Measurements from ENCODE around the gene CAVIN2. TPM values are rescaled to one million over a fixed set of nuclear protein-coding genes. Genes with fewer than 3 reads are reported as not detected.

Gene CAVIN2
- total RNA-seq, 1 donor from 2014 or later = 182 TPM

- H3K4me1 ChIP-seq = no peaks in the 10 kb centered on the region
- ATAC-seq (no peak), DNase-seq (no peak)
- no peak for TF ChIP-seq CTCF (IDR thresholded peaks at IDR 0.05)
- no peaks in the 10 kb centered on the region for H3K9me3 ChIP-seq
- H3K27me3 ChIP-seq (ENCODE audit: low read depth) = no peaks in the 10 kb centered on the region
- H3K4me3 ChIP-seq = no peak overlapping the region
- H3K36me3 ChIP-seq = no peaks in the 10 kb centered on the region
- H3K27ac ChIP-seq = no peak overlapping the region
- intact Hi-C loops (cut with DNase I) = no loop called here
Measured at GRCh38 chr2:191891656-191892055, 44.8 kb upstream of the CAVIN2 start.

- no peaks in the 10 kb centered on the region for H3K36me3 ChIP-seq
- no peak for DNase-seq
- intact Hi-C loops (cut with DNase I) = no loop called here
- no peak overlapping the region for H3K4me3 ChIP-seq
- H3K4me1 ChIP-seq = peaks cover 4% of the 10 kb centered on the region
- ATAC-seq = no peak
- no peaks in the 10 kb centered on the region for H3K9me3 ChIP-seq
- no peak overlapping the region for H3K27ac ChIP-seq
- TF ChIP-seq CTCF (IDR thresholded peaks at IDR 0.05) = no peak
- no peaks in the 10 kb centered on the region for H3K27me3 ChIP-seq (ENCODE audit: low read depth)
Measured at GRCh38 chr2:191889931-191890330, 43.0 kb upstream of the CAVIN2 start.

GRCh38 chr2:191888400-191889166, 41.7 kb upstream of the CAVIN2 start:
- H3K27me3 ChIP-seq (ENCODE audit: low read depth) = no peaks in the 10 kb centered on the region
- ATAC-seq = no peak
- H3K4me1 ChIP-seq = peaks cover 4% of the 10 kb centered on the region
- no peak for TF ChIP-seq CTCF (IDR thresholded peaks at IDR 0.05)
- H3K4me3 ChIP-seq = no peak overlapping the region
- no peaks in the 10 kb centered on the region for H3K9me3 ChIP-seq
- no peak for DNase-seq
- H3K27ac ChIP-seq = no peak overlapping the region
- intact Hi-C loops (cut with DNase I) = no loop called here
- no peaks in the 10 kb centered on the region for H3K36me3 ChIP-seq

- DNase-seq (no peak), ATAC-seq (no peak)
- Histone ChIP-seq H3K4me3 (no peak overlapping the region), H3K27me3 (ENCODE audit: low read depth) (no peaks in the 10 kb centered on the region), H3K36me3 (no peaks in the 10 kb centered on the region), H3K9me3 (no peaks in the 10 kb centered on the region), H3K27ac (no peak overlapping the region), H3K4me1 (peaks cover 4% of the 10 kb centered on the region)
- TF ChIP-seq CTCF (IDR thresholded peaks at IDR 0.05) = no peak
- intact Hi-C loops (cut with DNase I) = no loop called here
Measured at GRCh38 chr2:191885650-191886049, 38.8 kb upstream of the CAVIN2 start.

GRCh38 chr2:191885098-191885497, 38.2 kb upstream of the CAVIN2 start:
- Histone ChIP-seq H3K4me1 (peaks cover 4% of the 10 kb centered on the region), H3K27me3 (ENCODE audit: low read depth) (no peaks in the 10 kb centered on the region), H3K27ac (no peak overlapping the region), H3K4me3 (no peak overlapping the region), H3K9me3 (no peaks in the 10 kb centered on the region), H3K36me3 (no peaks in the 10 kb centered on the region)
- no peak for DNase-seq
- intact Hi-C loops (cut with DNase I) = no loop called here
- TF ChIP-seq CTCF (IDR thresholded peaks at IDR 0.05) = no peak
- ATAC-seq = no peak

All from lower lobe of right lung (tissue), 2 donors.